NCI-H2107 (cell line): ENCODE data around the gene FOXP1.
"Not testable (repeated sequence)": the region's sequence is repeated elsewhere in the genome, so short reads cannot be mapped to it uniquely, and the experiment has no call there.

Experiments
- DNase-seq: peaks from one replicate; lab custom pipeline; 2025; lab: John Stamatoyannopoulos, UW

Gene FOXP1

GRCh38 chr3:71450162-71450561, 133.4 kb downstream of the FOXP1 start:
- no peak for DNase-seq

- DNase-seq, result no peak
Measured at GRCh38 chr3:71447803-71448202, 135.7 kb downstream of the FOXP1 start.

GRCh38 chr3:71447197-71447596, 136.3 kb downstream of the FOXP1 start:
- DNase-seq, result no peak

- no peak for DNase-seq
Measured at GRCh38 chr3:71446734-71447133, 136.8 kb downstream of the FOXP1 start.

GRCh38 chr3:71446260-71446659, 137.3 kb downstream of the FOXP1 start:
- DNase-seq, result no peak

- DNase-seq, result no peak
Measured at GRCh38 chr3:71444861-71445259, 138.7 kb downstream of the FOXP1 start.

GRCh38 chr3:71444028-71444860, 139.3 kb downstream of the FOXP1 start:
- no peak for DNase-seq

GRCh38 chr3:71443332-71443731, 140.2 kb downstream of the FOXP1 start:
- DNase-seq, result no peak

- no peak for DNase-seq
Measured at GRCh38 chr3:71442652-71443042, 140.9 kb downstream of the FOXP1 start.

- no peak for DNase-seq
Measured at GRCh38 chr3:71441925-71442651, 141.4 kb downstream of the FOXP1 start.

- DNase-seq, result no peak
Measured at GRCh38 chr3:71441217-71441924, 142.2 kb downstream of the FOXP1 start.

GRCh38 chr3:71438904-71439303, 144.6 kb downstream of the FOXP1 start:
- DNase-seq, result no peak

GRCh38 chr3:71438071-71438685, 145.3 kb downstream of the FOXP1 start:
- no peak for DNase-seq

- no peak for DNase-seq
Measured at GRCh38 chr3:71436337-71436736, 147.2 kb downstream of the FOXP1 start.

GRCh38 chr3:71435836-71436235, 147.7 kb downstream of the FOXP1 start:
- not testable (repeated sequence) for DNase-seq

GRCh38 chr3:71433631-71434030, 149.9 kb downstream of the FOXP1 start:
- no peak for DNase-seq

GRCh38 chr3:71432044-71432975, 151.2 kb downstream of the FOXP1 start:
- no peak for DNase-seq

- no peak for DNase-seq
Measured at GRCh38 chr3:71430941-71431552, 152.5 kb downstream of the FOXP1 start.

GRCh38 chr3:71429597-71429988, 153.9 kb downstream of the FOXP1 start:
- DNase-seq, result no peak

- no peak for DNase-seq
Measured at GRCh38 chr3:71428841-71429596, 154.5 kb downstream of the FOXP1 start.
